GM21528 (cell line): ENCODE measurements around the gene CEACAM18.
"Not testable (repeated sequence)": the region's sequence is repeated elsewhere in the genome, so short reads cannot be mapped to it uniquely, and the experiment has no call there.

Source experiments
- ATAC-seq: cut with Tn5 transposase; IDR thresholded peaks from one replicate; pipeline ENCODE4 v1.9.1; 2021; ENCODE audit warnings: mild to moderate bottlenecking, moderate library complexity; ENCODE audit not compliant: unreplicated experiment, low FRiP score

The CEACAM18 gene

GRCh38 chr19:51489113-51489512 lies 10.8 kb downstream of the CEACAM18 start:
- no peak for ATAC-seq

- ATAC-seq = no peak
Measured at GRCh38 chr19:51490676-51491075, 12.3 kb downstream of the CEACAM18 start.

- no peak for ATAC-seq
Measured at GRCh38 chr19:51491586-51491985, 13.2 kb downstream of the CEACAM18 start.

GRCh38 chr19:51493776-51494175 lies 15.4 kb downstream of the CEACAM18 start:
- no peak for ATAC-seq

- no peak for ATAC-seq
Measured at GRCh38 chr19:51497666-51498065, 19.3 kb downstream of the CEACAM18 start.

GRCh38 chr19:51500931-51501330 lies 22.6 kb downstream of the CEACAM18 start:
- not testable (repeated sequence) for ATAC-seq

GRCh38 chr19:51501594-51502263 lies 23.4 kb downstream of the CEACAM18 start, which contains the start of gene SIGLEC12:
Gene SIGLEC12, minus strand, starts transcription at chr19:51501800. Its CDS starts 67 bp downstream, at chr19:51501733.
- no peak for ATAC-seq

GRCh38 chr19:51503286-51503817 lies 25.0 kb downstream of the CEACAM18 start:
- no peak for ATAC-seq

- ATAC-seq = no peak
Measured at GRCh38 chr19:51503896-51504295, 25.6 kb downstream of the CEACAM18 start.

- ATAC-seq = no peak
Measured at GRCh38 chr19:51505904-51506303, 27.6 kb downstream of the CEACAM18 start.

- ATAC-seq = no peak
Measured at GRCh38 chr19:51507192-51507591, 28.9 kb downstream of the CEACAM18 start.

GRCh38 chr19:51507640-51508058 lies 29.3 kb downstream of the CEACAM18 start:
- no peak for ATAC-seq

GRCh38 chr19:51508059-51508733 lies 29.9 kb downstream of the CEACAM18 start:
- ATAC-seq = no peak

GRCh38 chr19:51509823-51510660 lies 31.7 kb downstream of the CEACAM18 start:
- no peak for ATAC-seq

GRCh38 chr19:51511353-51511752 lies 33.0 kb downstream of the CEACAM18 start:
- no peak for ATAC-seq

GRCh38 chr19:51513968-51514367 lies 35.6 kb downstream of the CEACAM18 start:
- ATAC-seq = no peak

GRCh38 chr19:51514866-51515481 lies 36.6 kb downstream of the CEACAM18 start:
- ATAC-seq = no peak

- no peak for ATAC-seq
Measured at GRCh38 chr19:51520728-51521127, 42.4 kb downstream of the CEACAM18 start.

GRCh38 chr19:51521357-51521756 lies 43.0 kb downstream of the CEACAM18 start:
- no peak for ATAC-seq

GRCh38 chr19:51521781-51522180 lies 43.4 kb downstream of the CEACAM18 start:
- no peak for ATAC-seq
